SK-N-SH (cell line): ENCODE results near the gene RLBP1. TPM values are rescaled to one million over a fixed set of nuclear protein-coding genes. Genes with fewer than 3 reads are reported as not detected.

Experiments
- polyA plus RNA-seq, 3 experiments: library from polyadenylated mRNA; depleted of rRNA; stranded (reverse); fragments of >200 nt; gene quantifications; 2 replicates each; pipeline ENCODE4 v1.2.3, GENCODE V29; 2012

RLBP1 gene
- polyA plus RNA-seq, 1 of the 3 experiments (the other 2 are of a cell fraction), result not detected

Other genes starting within 250 kb of the RLBP1 start
- 19.2 and 25.7 TPM in 2 replicates for gene ABHD2, start 133.1 kb downstream of the RLBP1 start, polyA plus RNA-seq (2012; rRNA removed)
- 13.2 and 15.4 TPM in 2 replicates for gene FANCI, start 22.4 kb upstream of the RLBP1 start, polyA plus RNA-seq (2012; rRNA removed)
- 24.9 and 25.1 TPM in 2 replicates for gene POLG, start 113.2 kb upstream of the RLBP1 start, polyA plus RNA-seq (2012; rRNA removed)